ENCODE data around the gene ENOX1.

- TF ChIP-seq SP1 (IDR thresholded peaks at IDR 0.05; ENCODE audit: low read depth, low read length) (no peak), CTCF (IDR thresholded peaks at IDR 0.05; ENCODE audit: control extremely low read depth in 1 of 3, insufficient read depth in 1 of 3, low read depth in 1 of 3, low read length in 3 of 3) (no peak), CHD2 (IDR thresholded peaks at IDR 0.05; ENCODE audit: low read length) (no peak), BRCA1 (IDR thresholded peaks at IDR 0.05; ENCODE audit: low read depth, low read length) (no peak), EP300 (IDR thresholded peaks at IDR 0.05; ENCODE audit: borderline replicate concordance in 1 of 2, low read depth in 2 of 2, low read length in 2 of 2) (no peak), SP4 (IDR thresholded peaks at IDR 0.05; ENCODE audit: low read length) (no peak), TCF12 (IDR thresholded peaks at IDR 0.05; ENCODE audit: low read depth, low read length) (no peak), CEBPB (IDR thresholded peaks at IDR 0.05; ENCODE audit: low read depth, low read length) (no peak), JUN (IDR thresholded peaks at IDR 0.05; ENCODE audit: low read depth, low read length) (no peak), TAF1 (IDR thresholded peaks at IDR 0.05; ENCODE audit: low read depth, low read length) (no peak), ATF3 (IDR thresholded peaks at IDR 0.05; ENCODE audit: insufficient read depth, low read depth, low read length) (no peak), RNF2 (IDR thresholded peaks at IDR 0.05; ENCODE audit: borderline replicate concordance, low read depth, low read length, missing control alignments, poor library complexity, severe bottlenecking) (no peak), HDAC2 (IDR thresholded peaks at IDR 0.05; ENCODE audit: borderline replicate concordance in 1 of 2, low read depth in 2 of 2, low read length in 2 of 2) (0 out of 4 replicates have a peak, but pooled peaks of 1 of the 2 experiments have one; percentile 29), RAD21 (IDR thresholded peaks at IDR 0.05 in 1 of 2, conservative IDR thresholded peaks at IDR 0.05 in 1 of 2; ENCODE audit: low read depth in 2 of 2, low read length in 2 of 2) (no peak; a peak in 1 of 4 replicates)
Measured at GRCh38 chr13:43786766-43787517, at the start of gene ENOX1.

All from H1 (cell line).